Trophoblast cell (in vitro differentiated cells and primary cell): ENCODE data around the gene ABI3.
A peak's percentile ranks its signal among the peaks of the same experiment; 100 is the strongest.
"Not testable (repeated sequence)": the region's sequence is repeated elsewhere in the genome, so short reads cannot be mapped to it uniquely, and the experiment has no call there.

Source experiments
- DNase-seq, 2 donors: peaks; one replicate each; pipeline ENCODE4 v3.0.0-alpha.2; 2016
- H2AFZ ChIP-seq: 2 replicates; pipeline ENCODE4 v1.6.1; 2013; ENCODE audit warnings: low read length, moderate library complexity, mild to moderate bottlenecking; ENCODE audit not compliant: insufficient read depth, poor library complexity
- H2AK5ac ChIP-seq: 2 replicates; pipeline ENCODE4 v1.6.1; 2013; ENCODE audit warnings: mild to moderate bottlenecking, low read length
- H2BK120ac ChIP-seq: 2 replicates; pipeline ENCODE4 v1.6.1; 2013; ENCODE audit warnings: low read length, mild to moderate bottlenecking, moderate library complexity; ENCODE audit not compliant: insufficient read depth, poor library complexity
- H2BK12ac ChIP-seq: 2 replicates; pipeline ENCODE4 v1.6.1; 2013; ENCODE audit warnings: mild to moderate bottlenecking, low read length, moderate library complexity
- H2BK5ac ChIP-seq: 2 replicates; pipeline ENCODE4 v1.6.1; 2013; ENCODE audit warnings: low read length, low read depth, moderate library complexity, mild to moderate bottlenecking; ENCODE audit not compliant: poor library complexity
- H3K14ac ChIP-seq: 2 replicates; pipeline ENCODE4 v1.6.1; 2013; ENCODE audit warnings: mild to moderate bottlenecking, low read length
- H3K18ac ChIP-seq: 2 replicates; pipeline ENCODE4 v1.6.1; 2013; ENCODE audit warnings: mild to moderate bottlenecking, low read length
- H3K23ac ChIP-seq: 2 replicates; pipeline ENCODE4 v1.6.1; 2013; ENCODE audit warnings: low read length
- H3K27ac ChIP-seq: 2 replicates; pipeline ENCODE4 v1.5.1; 2013; ENCODE audit warnings: low read depth, mild to moderate bottlenecking, inconsistent platforms, low read length, moderate library complexity
- H3K27me3 ChIP-seq: 2 replicates; pipeline ENCODE4 v1.6.1; 2013; ENCODE audit warnings: inconsistent platforms, mild to moderate bottlenecking, low read length, moderate library complexity; ENCODE audit not compliant: insufficient read depth
- H3K36me3 ChIP-seq, 2 experiments: 1 replicate in 1 of 2; 2 replicates in 1 of 2; pipeline ENCODE4 v1.6.1; 2013; ENCODE audit warnings: low read length in 2 of 2, mild to moderate bottlenecking in 2 of 2, moderate library complexity in 1 of 2; ENCODE audit not compliant: insufficient read depth in 2 of 2, control insufficient read depth in 1 of 2
- H3K4ac ChIP-seq: 2 replicates; pipeline ENCODE4 v1.6.1; 2013; ENCODE audit warnings: low read depth, mild to moderate bottlenecking, low read length, moderate library complexity
- H3K4me1 ChIP-seq, 2 experiments: 1 replicate in 1 of 2; 2 replicates in 1 of 2; pipeline ENCODE4 v1.6.1; 2013; ENCODE audit warnings: low read length in 2 of 2, mild to moderate bottlenecking in 2 of 2, moderate library complexity in 1 of 2; ENCODE audit not compliant: insufficient read depth in 2 of 2, control insufficient read depth in 1 of 2
- H3K4me2 ChIP-seq: 2 replicates; pipeline ENCODE4 v1.6.1; 2013; ENCODE audit warnings: inconsistent platforms, mild to moderate bottlenecking, low read length, moderate library complexity
- H3K4me3 ChIP-seq: 2 replicates; pipeline ENCODE4 v1.5.1; 2013; ENCODE audit warnings: mild to moderate bottlenecking, low read depth, low read length, inconsistent platforms
- H3K79me1 ChIP-seq: one replicate; pipeline ENCODE4 v1.6.1; 2013; ENCODE audit warnings: low read length
- H3K79me2 ChIP-seq: 2 replicates; pipeline ENCODE4 v1.6.1; 2013; ENCODE audit warnings: low read length, mild to moderate bottlenecking; ENCODE audit not compliant: control insufficient read depth, insufficient read depth, poor library complexity
- H3K9ac ChIP-seq: 2 replicates; pipeline ENCODE4 v1.6.1; 2013; ENCODE audit warnings: mild to moderate bottlenecking, low read length
- H3K9me3 ChIP-seq: 2 replicates; pipeline ENCODE4 v1.6.1; 2013; ENCODE audit warnings: low read depth, mild to moderate bottlenecking, control low read depth, inconsistent platforms, low read length; ENCODE audit not compliant: insufficient read depth
- H4K12ac ChIP-seq: 2 replicates; pipeline ENCODE4 v1.6.1; 2013; ENCODE audit warnings: low read depth, mild to moderate bottlenecking, low read length, moderate library complexity
- H4K8ac ChIP-seq: 2 replicates; pipeline ENCODE4 v1.6.1; 2013; ENCODE audit warnings: low read depth, mild to moderate bottlenecking, low read length, moderate library complexity
- H4K91ac ChIP-seq: one replicate; pipeline ENCODE4 v1.6.1; 2013; ENCODE audit warnings: low read depth, mild to moderate bottlenecking, low read length, moderate library complexity
- WGBS: extraction: QIAGEN DNeasy Blood & Tissue Kit; methylation state at CpG from one replicate; pipeline ENCODE4 v1.1.7; 2013; ENCODE audit warnings: missing lambda C conversion rate; ENCODE audit not compliant: insufficient read length, insufficient coverage; ENCODE audit errors: extremely low coverage; 5-methylcytosine and 5-hydroxymethylcytosine counted together

The ABI3 gene

GRCh38 chr17:49185381-49185780, 25.1 kb upstream of the ABI3 start:
- not testable (repeated sequence) for H2BK12ac ChIP-seq, H2AFZ ChIP-seq, H2BK5ac ChIP-seq, H2BK120ac ChIP-seq, H3K14ac ChIP-seq, H3K4me2 ChIP-seq, H3K23ac ChIP-seq, H4K12ac ChIP-seq, H2AK5ac ChIP-seq, H3K4ac ChIP-seq, H3K4me1 ChIP-seq, H3K36me3 ChIP-seq, H3K27me3 ChIP-seq, H4K91ac ChIP-seq, H3K27ac ChIP-seq, H3K9ac ChIP-seq, DNase-seq, H4K8ac ChIP-seq, H3K18ac ChIP-seq, H3K79me2 ChIP-seq, H3K79me1 ChIP-seq, H3K4me3 ChIP-seq
- peaks cover 16% of the 10 kb centered on the region for H3K9me3 ChIP-seq
- WGBS: no CpG with 5 or more reads among the region's 1 CpG

- H3K4me2 ChIP-seq: no peak overlapping the region
Observed at GRCh38 chr17:49187301-49187700, 23.2 kb upstream of the ABI3 start.

GRCh38 chr17:49190932-49191331, 19.6 kb upstream of the ABI3 start:
- no peak overlapping the region for H3K18ac ChIP-seq
- H3K9me3 ChIP-seq: no peaks in the 10 kb centered on the region
- H3K79me1 ChIP-seq: peaks cover 4% of the 10 kb centered on the region
- H2BK5ac ChIP-seq: no peak overlapping the region
- no peak overlapping the region for H3K4me2 ChIP-seq
- H4K91ac ChIP-seq: no peak overlapping the region
- H4K12ac ChIP-seq: no peak overlapping the region
- no peaks in the 10 kb centered on the region for H3K27me3 ChIP-seq
- peak overlapping the region; percentile 39 for H3K4me3 ChIP-seq
- H3K4ac ChIP-seq: no peak overlapping the region
- H3K79me2 ChIP-seq: peaks cover 2% of the 10 kb centered on the region
- H3K14ac ChIP-seq: no peak overlapping the region
- peak overlapping the region; percentile 49 for H3K9ac ChIP-seq
- no CpG with 5 or more reads among the region's 4 CpGs for WGBS
- H3K4me1 ChIP-seq: peaks cover 2 to 3% of the 10 kb centered on the region in 2 experiments
- H3K27ac ChIP-seq: no peak overlapping the region
- DNase-seq: no peak
- no peak overlapping the region for H2AK5ac ChIP-seq
- no peak overlapping the region for H4K8ac ChIP-seq
- no peak overlapping the region for H2AFZ ChIP-seq
- H2BK12ac ChIP-seq: no peak overlapping the region
- no peak overlapping the region for H3K23ac ChIP-seq
- H3K36me3 ChIP-seq: no peaks in the 10 kb centered on the region
- H2BK120ac ChIP-seq: no peak overlapping the region

More at GRCh38 chr17:49187301-49187700, 23.2 kb upstream of the ABI3 start:
- Histone ChIP-seq H3K9me3 (peaks cover 16% of the 10 kb centered on the region), H3K9ac (no peak overlapping the region), H3K4ac (no peak overlapping the region), H3K4me3 (no peak overlapping the region), H2BK5ac (no peak overlapping the region), H4K8ac (no peak overlapping the region), H3K23ac (no peak overlapping the region), H2BK120ac (no peak overlapping the region), H3K79me2 (peaks cover 2% of the 10 kb centered on the region), H3K27me3 (no peaks in the 10 kb centered on the region), H3K14ac (no peak overlapping the region), H2AK5ac (no peak overlapping the region), H4K12ac (no peak overlapping the region), H2BK12ac (no peak overlapping the region), H3K4me1 (no peaks in the 10 kb centered on the region), H2AFZ (no peak overlapping the region), H3K18ac (no peak overlapping the region), H3K27ac (no peak overlapping the region), H3K36me3 (no peaks in the 10 kb centered on the region), H4K91ac (no peak overlapping the region), H3K79me1 (peaks cover 2% of the 10 kb centered on the region)
- DNase-seq: no peak
- WGBS: no CpG with 5 or more reads among the region's 3 CpGs

- Histone ChIP-seq H2BK5ac (no peak overlapping the region), H3K14ac (no peak overlapping the region), H3K27me3 (no peaks in the 10 kb centered on the region), H3K79me1 (peaks cover 4% of the 10 kb centered on the region), H2BK120ac (peak overlapping the region; percentile 17), H3K18ac (no peak overlapping the region), H4K91ac (no peak overlapping the region), H3K4me3 (peak overlapping the region; percentile 90), H3K4ac (no peak overlapping the region), H4K8ac (peak overlapping the region; percentile 76), H2AK5ac (no peak overlapping the region), H3K79me2 (peaks cover 2% of the 10 kb centered on the region), H2AFZ (peak overlapping the region; percentile 91), H3K27ac (no peak overlapping the region), H3K36me3 (no peaks in the 10 kb centered on the region), H4K12ac (no peak overlapping the region), H3K9me3 (no peaks in the 10 kb centered on the region), H3K4me2 (peak overlapping the region; percentile 72), H2BK12ac (no peak overlapping the region), H3K4me1 (peaks cover 2 to 3% of the 10 kb centered on the region in 2 experiments), H3K23ac (no peak overlapping the region), H3K9ac (no peak overlapping the region)
- no peak for DNase-seq
- no CpG with 5 or more reads among the region's 8 CpGs for WGBS
Observed at GRCh38 chr17:49191409-49191916, 19.0 kb upstream of the ABI3 start.
